ENCODE results near the gene APOC1. TPM values are rescaled to one million over a fixed set of nuclear protein-coding genes. Genes with fewer than 3 reads are reported as not detected.

APOC1 gene
- total RNA-seq, 1 donor from 2014 or later = 89.4 TPM

- Mint-ChIP-seq H3K36me3 (ENCODE audit: insufficient read depth) (peaks cover 19% of the 10 kb centered on the region), H3K27me3 (no peaks in the 10 kb centered on the region), H3K9me3 (ENCODE audit: low read depth) (no peaks in the 10 kb centered on the region), H3K27ac (no peak overlapping the region), H3K4me1 (ENCODE audit: low read depth) (no peaks in the 10 kb centered on the region), H3K4me3 (ENCODE audit: low read depth) (no peak overlapping the region)
- no peak for TF ChIP-seq CTCF (IDR thresholded peaks at IDR 0.05; ENCODE audit: unreplicated experiment)
- no peak for DNase-seq (ENCODE audit: low spot score, unreplicated experiment)
Observed at GRCh38 chr19:44897835-44898234, 16.6 kb upstream of the APOC1 start.

GRCh38 chr19:44900328-44901244, 13.8 kb upstream of the APOC1 start:
- peaks cover 10% of the 10 kb centered on the region for H3K36me3 Mint-ChIP-seq (ENCODE audit: insufficient read depth)
- no peak overlapping the region for H3K4me3 Mint-ChIP-seq (ENCODE audit: low read depth)
- peaks cover 3% of the 10 kb centered on the region for H3K4me1 Mint-ChIP-seq (ENCODE audit: low read depth)
- no peak for DNase-seq (ENCODE audit: low spot score, unreplicated experiment)
- no peaks in the 10 kb centered on the region for H3K27me3 Mint-ChIP-seq
- no peak overlapping the region for H3K27ac Mint-ChIP-seq
- no peaks in the 10 kb centered on the region for H3K9me3 Mint-ChIP-seq (ENCODE audit: low read depth)
- no peak for TF ChIP-seq CTCF (IDR thresholded peaks at IDR 0.05; ENCODE audit: unreplicated experiment)

GRCh38 chr19:44903216-44903601, 11.2 kb upstream of the APOC1 start:
- peaks cover 9% of the 10 kb centered on the region for H3K36me3 Mint-ChIP-seq (ENCODE audit: insufficient read depth)
- H3K27ac Mint-ChIP-seq = no peak overlapping the region
- H3K27me3 Mint-ChIP-seq = no peaks in the 10 kb centered on the region
- H3K4me3 Mint-ChIP-seq (ENCODE audit: low read depth) = no peak overlapping the region
- no peak for TF ChIP-seq CTCF (IDR thresholded peaks at IDR 0.05; ENCODE audit: unreplicated experiment)
- H3K4me1 Mint-ChIP-seq (ENCODE audit: low read depth) = peaks cover 13% of the 10 kb centered on the region
- no peaks in the 10 kb centered on the region for H3K9me3 Mint-ChIP-seq (ENCODE audit: low read depth)
- DNase-seq (ENCODE audit: low spot score, unreplicated experiment) = no peak

- H3K9me3 Mint-ChIP-seq (ENCODE audit: low read depth) = no peaks in the 10 kb centered on the region
- H3K27me3 Mint-ChIP-seq = no peaks in the 10 kb centered on the region
- TF ChIP-seq CTCF (IDR thresholded peaks at IDR 0.05; ENCODE audit: unreplicated experiment) = peak; percentile 99
- peaks cover 9% of the 10 kb centered on the region for H3K36me3 Mint-ChIP-seq (ENCODE audit: insufficient read depth)
- H3K27ac Mint-ChIP-seq = no peak overlapping the region
- peak; percentile 80 for DNase-seq (ENCODE audit: low spot score, unreplicated experiment)
- peaks cover 13% of the 10 kb centered on the region for H3K4me1 Mint-ChIP-seq (ENCODE audit: low read depth)
- H3K4me3 Mint-ChIP-seq (ENCODE audit: low read depth) = no peak overlapping the region
Observed at GRCh38 chr19:44903602-44904425, 10.6 kb upstream of the APOC1 start.

- H3K36me3 Mint-ChIP-seq (ENCODE audit: insufficient read depth) = peaks cover 11% of the 10 kb centered on the region
- H3K9me3 Mint-ChIP-seq (ENCODE audit: low read depth) = no peaks in the 10 kb centered on the region
- no peak overlapping the region for H3K4me3 Mint-ChIP-seq (ENCODE audit: low read depth)
- TF ChIP-seq CTCF (IDR thresholded peaks at IDR 0.05; ENCODE audit: unreplicated experiment) = peak; percentile 33
- DNase-seq (ENCODE audit: low spot score, unreplicated experiment) = no peak
- H3K4me1 Mint-ChIP-seq (ENCODE audit: low read depth) = peaks cover 13% of the 10 kb centered on the region
- H3K27ac Mint-ChIP-seq = no peak overlapping the region
- no peaks in the 10 kb centered on the region for H3K27me3 Mint-ChIP-seq
Observed at GRCh38 chr19:44904426-44904994, 9.9 kb upstream of the APOC1 start.

Data from progenitor cell of endocrine pancreas (in vitro differentiated cells).